ENCODE data around the gene BRD4. TPM values are rescaled to one million over a fixed set of nuclear protein-coding genes. Genes with fewer than 3 reads are reported as not detected.
A peak's percentile ranks its signal among the peaks of the same experiment; 100 is the strongest.

Gene BRD4
- total and polyA plus RNA-seq, 2 donors (not counting 1 experiment from before 2014, with no cell fraction given), result 9.9 to 20.1 TPM

- no peak overlapping the region for H3K4me3 ChIP-seq (replicated peaks in 1 of 4; ENCODE audit: control extremely low read depth in 1 of 4, insufficient read depth in 1 of 4, low read depth in 3 of 4, low read length in 4 of 4)
- H3K9me3 ChIP-seq (ENCODE audit: control insufficient read depth, insufficient read depth, low read depth, low read length), result no peaks in the 10 kb centered on the region
- peaks cover 26% of the 10 kb centered on the region for H3K36me3 ChIP-seq (ENCODE audit: control insufficient read depth, insufficient read depth, low read length)
- H3K4me2 ChIP-seq (ENCODE audit: extremely low read depth, insufficient read depth, low read length), result peak overlapping the region; percentile 20
- peak overlapping the region; percentile 73 for H3K9ac ChIP-seq (ENCODE audit: insufficient read depth, low read length)
- DNase-seq (ENCODE audit: low read depth in 2 of 2), result peak; percentile 88 to 89
- TF ChIP-seq, protein P1, sequence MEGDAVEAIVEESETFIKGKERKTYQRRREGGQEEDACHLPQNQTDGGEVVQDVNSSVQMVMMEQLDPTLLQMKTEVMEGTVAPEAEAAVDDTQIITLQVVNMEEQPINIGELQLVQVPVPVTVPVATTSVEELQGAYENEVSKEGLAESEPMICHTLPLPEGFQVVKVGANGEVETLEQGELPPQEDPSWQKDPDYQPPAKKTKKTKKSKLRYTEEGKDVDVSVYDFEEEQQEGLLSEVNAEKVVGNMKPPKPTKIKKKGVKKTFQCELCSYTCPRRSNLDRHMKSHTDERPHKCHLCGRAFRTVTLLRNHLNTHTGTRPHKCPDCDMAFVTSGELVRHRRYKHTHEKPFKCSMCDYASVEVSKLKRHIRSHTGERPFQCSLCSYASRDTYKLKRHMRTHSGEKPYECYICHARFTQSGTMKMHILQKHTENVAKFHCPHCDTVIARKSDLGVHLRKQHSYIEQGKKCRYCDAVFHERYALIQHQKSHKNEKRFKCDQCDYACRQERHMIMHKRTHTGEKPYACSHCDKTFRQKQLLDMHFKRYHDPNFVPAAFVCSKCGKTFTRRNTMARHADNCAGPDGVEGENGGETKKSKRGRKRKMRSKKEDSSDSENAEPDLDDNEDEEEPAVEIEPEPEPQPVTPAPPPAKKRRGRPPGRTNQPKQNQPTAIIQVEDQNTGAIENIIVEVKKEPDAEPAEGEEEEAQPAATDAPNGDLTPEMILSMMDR (conservative IDR thresholded peaks at IDR 0.05 in 1 of 2, IDR thresholded peaks at IDR 0.05 in 1 of 2; ENCODE audit: low read depth in 1 of 2, low read length in 2 of 2), result no peak
- no peak for TF ChIP-seq EZH2 (IDR thresholded peaks at IDR 0.05; ENCODE audit: low read length, missing control alignments)
- H2AFZ ChIP-seq (ENCODE audit: low read length), result no peak overlapping the region
- peak overlapping the region; percentile 99 for H3K27ac ChIP-seq (ENCODE audit: insufficient read depth, low read length)
- no peaks in the 10 kb centered on the region for H4K20me1 ChIP-seq (ENCODE audit: control insufficient read depth, extremely low read depth, insufficient read depth, low read length)
- no peaks in the 10 kb centered on the region for H3K27me3 ChIP-seq (ENCODE audit: control insufficient read depth, insufficient read depth, low read length)
- peaks cover 24% of the 10 kb centered on the region for H3K79me2 ChIP-seq (ENCODE audit: control insufficient read depth, insufficient read depth, low read length)
- peaks cover 64% of the 10 kb centered on the region for H3K4me1 ChIP-seq (ENCODE audit: control insufficient read depth, extremely low read depth, insufficient read depth, low read length)
Measured at GRCh38 chr19:15248648-15249527, 83.5 kb downstream of the BRD4 start.

DNA sequence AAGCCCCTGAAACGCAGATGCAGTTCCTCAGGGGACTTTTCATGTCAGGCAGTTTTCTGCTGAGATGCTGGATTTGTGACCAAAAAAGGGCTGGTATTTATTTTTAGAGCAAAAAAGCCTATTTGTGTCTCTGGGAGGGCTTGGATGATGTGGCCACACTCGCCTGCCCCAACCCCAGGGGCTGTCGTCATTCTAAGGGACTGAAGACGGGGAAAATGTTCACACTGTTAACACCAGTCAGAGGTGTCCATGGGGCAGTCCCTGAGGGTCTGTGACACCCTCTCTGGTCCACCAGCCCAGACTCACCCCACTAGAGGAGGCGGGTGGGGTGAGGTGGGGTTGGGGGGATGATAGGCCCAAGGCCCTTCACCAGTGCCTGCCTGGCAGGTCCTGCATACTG is 84.2 kb downstream of the BRD4 start:
- Histone ChIP-seq H3K79me2 (ENCODE audit: control insufficient read depth, insufficient read depth, low read length) (peaks cover 22% of the 10 kb centered on the region), H3K9ac (ENCODE audit: insufficient read depth, low read length) (peak overlapping the region; percentile 51), H3K4me1 (ENCODE audit: control insufficient read depth, extremely low read depth, insufficient read depth, low read length) (peaks cover 62% of the 10 kb centered on the region), H4K20me1 (ENCODE audit: control insufficient read depth, extremely low read depth, insufficient read depth, low read length) (no peaks in the 10 kb centered on the region), H3K9me3 (ENCODE audit: control insufficient read depth, insufficient read depth, low read depth, low read length) (no peaks in the 10 kb centered on the region), H3K27ac (ENCODE audit: insufficient read depth, low read length) (peak overlapping the region; percentile 99), H3K27me3 (ENCODE audit: control insufficient read depth, insufficient read depth, low read length) (no peaks in the 10 kb centered on the region), H2AFZ (ENCODE audit: low read length) (no peak overlapping the region), H3K4me2 (ENCODE audit: extremely low read depth, insufficient read depth, low read length) (no peak overlapping the region), H3K4me3 (replicated peaks in 1 of 4; ENCODE audit: control extremely low read depth in 1 of 4, insufficient read depth in 1 of 4, low read depth in 3 of 4, low read length in 4 of 4) (no peak overlapping the region), H3K36me3 (ENCODE audit: control insufficient read depth, insufficient read depth, low read length) (peaks cover 25% of the 10 kb centered on the region)
- no peak for DNase-seq (ENCODE audit: low read depth in 2 of 2)
- TF ChIP-seq EZH2 (IDR thresholded peaks at IDR 0.05; ENCODE audit: low read length, missing control alignments), result no peak
- TF ChIP-seq, protein P1 (conservative IDR thresholded peaks at IDR 0.05 in 1 of 2, IDR thresholded peaks at IDR 0.05 in 1 of 2; ENCODE audit: low read depth in 1 of 2, low read length in 2 of 2), result no peak

DNA sequence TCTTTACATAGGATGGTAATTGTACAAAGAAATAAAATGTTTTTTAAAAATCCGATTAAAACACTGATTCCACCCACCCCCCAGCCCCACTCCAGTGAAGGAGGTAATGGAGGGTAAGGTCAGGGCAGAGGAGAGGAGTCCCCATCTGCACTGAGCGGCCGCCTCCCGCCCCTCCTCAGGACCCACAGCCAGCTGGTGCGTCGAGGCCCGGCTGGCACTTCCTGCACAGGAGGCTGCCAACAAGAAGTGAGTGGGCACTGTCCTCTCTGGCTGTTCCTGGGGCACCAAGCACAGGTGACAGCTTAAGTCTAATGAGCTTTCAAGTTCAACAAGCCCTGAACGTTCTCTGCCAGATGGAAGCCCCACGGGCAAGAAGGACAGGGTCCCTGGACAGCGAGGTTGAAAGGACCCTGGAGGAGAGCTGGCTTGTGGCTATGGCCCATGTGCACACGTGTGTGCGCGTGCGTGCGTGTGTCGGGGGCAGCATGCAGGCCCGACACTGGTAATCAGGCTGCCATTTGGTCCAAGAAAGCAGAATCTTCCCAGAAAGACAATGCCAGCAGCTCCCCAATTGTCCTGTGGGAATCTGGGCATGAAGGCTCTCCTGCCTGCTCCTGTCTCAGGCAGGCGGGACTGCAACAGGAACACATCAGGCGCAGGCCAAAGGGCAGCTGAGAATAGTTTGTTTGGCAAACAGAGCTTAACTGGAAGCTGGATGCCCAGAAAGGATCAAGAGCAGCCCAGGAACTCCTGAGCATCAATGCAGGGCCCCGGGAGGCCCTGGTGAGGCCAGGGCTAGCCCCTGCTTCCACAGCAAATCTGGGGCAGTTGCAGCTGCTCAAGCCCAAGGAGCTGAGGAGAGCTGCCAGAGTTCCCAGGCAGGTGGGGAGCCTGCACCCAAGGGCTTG is 85.0 kb downstream of the BRD4 start:
- peak overlapping the region; percentile 99 for H3K27ac ChIP-seq (ENCODE audit: insufficient read depth, low read length)
- H2AFZ ChIP-seq (ENCODE audit: low read length), result no peak overlapping the region

More for the DNA sequence above, 85.0 kb downstream of the BRD4 start:
- TF ChIP-seq, protein P1 (conservative IDR thresholded peaks at IDR 0.05 in 1 of 2, IDR thresholded peaks at IDR 0.05 in 1 of 2; ENCODE audit: low read depth in 1 of 2, low read length in 2 of 2), result no peak
- no peak for TF ChIP-seq EZH2 (IDR thresholded peaks at IDR 0.05; ENCODE audit: low read length, missing control alignments)
- peaks cover 25% of the 10 kb centered on the region for H3K36me3 ChIP-seq (ENCODE audit: control insufficient read depth, insufficient read depth, low read length)
- no peaks in the 10 kb centered on the region for H4K20me1 ChIP-seq (ENCODE audit: control insufficient read depth, extremely low read depth, insufficient read depth, low read length)
- H3K79me2 ChIP-seq (ENCODE audit: control insufficient read depth, insufficient read depth, low read length), result peaks cover 22% of the 10 kb centered on the region
- H3K27me3 ChIP-seq (ENCODE audit: control insufficient read depth, insufficient read depth, low read length), result no peaks in the 10 kb centered on the region
- H3K4me3 ChIP-seq (replicated peaks in 1 of 4; ENCODE audit: control extremely low read depth in 1 of 4, insufficient read depth in 1 of 4, low read depth in 3 of 4, low read length in 4 of 4), result no peak overlapping the region
- DNase-seq (ENCODE audit: low read depth in 2 of 2), result no peak
- H3K9ac ChIP-seq (ENCODE audit: insufficient read depth, low read length), result peak overlapping the region; percentile 53
- H3K4me2 ChIP-seq (ENCODE audit: extremely low read depth, insufficient read depth, low read length), result no peak overlapping the region
- H3K4me1 ChIP-seq (ENCODE audit: control insufficient read depth, extremely low read depth, insufficient read depth, low read length), result peaks cover 54% of the 10 kb centered on the region
- H3K9me3 ChIP-seq (ENCODE audit: control insufficient read depth, insufficient read depth, low read depth, low read length), result no peaks in the 10 kb centered on the region

Measured in fibroblast of lung (primary cell).